Stimulated activated CD8-positive, alpha-beta memory T cell treated with anti-CD3 and anti-CD28 coated beads, Interleukin-15, amount 100 ng/mL, for 48 hours (primary cell): ENCODE data around the gene SYS1.

Experiments
- DNase-seq, 2 donors: peaks; one replicate each; pipeline ENCODE4 v3.0.0-alpha.2; 2020; ENCODE audit warnings: low read depth in 2 of 2

The SYS1 gene

GRCh38 chr20:45415822-45416637 lies 53.1 kb downstream of the SYS1 start, which contains the start of gene PIGT:
Gene PIGT (plus strand): TSS chr20:45416141. CDS start chr20:45416157, 16 bp downstream.
- DNase-seq: peak; percentile 85

- DNase-seq: no peak
Measured at GRCh38 chr20:45416917-45417316, 54.0 kb downstream of the SYS1 start.
